Ascending aorta (tissue), 2 donors: Measurements from ENCODE around the gene GDPD5. TPM values are rescaled to one million over a fixed set of nuclear protein-coding genes. Genes with fewer than 3 reads are reported as not detected.

Experiments used
- DNase-seq, 2 donors: peaks; one replicate each; pipeline ENCODE4 v3.0.0-alpha.2; 2019; ENCODE audit warnings: low spot score in 2 of 2
- H3K27ac ChIP-seq, 2 donors: fragments of 200-600 bp; sonication (generic); one replicate each; pipeline ENCODE4 v1.5.1; 2016 to 2017; ENCODE audit warnings: mild to moderate bottlenecking in 1 of 2
- H3K27me3 ChIP-seq: fragments of 200-600 bp; sonication (generic); one replicate; pipeline ENCODE4 v1.5.1; 2017
- H3K36me3 ChIP-seq, 2 donors: fragments of 200-600 bp; sonication (generic); one replicate each; pipeline ENCODE4 v1.5.1; 2016
- H3K4me1 ChIP-seq, 2 donors: fragments of 200-600 bp; sonication (generic); one replicate each; pipeline ENCODE4 v1.5.1; 2016 to 2017; ENCODE audit warnings: mild to moderate bottlenecking in 1 of 2
- H3K4me3 ChIP-seq, 2 donors: fragments of 200-600 bp; sonication (generic); one replicate each; pipeline ENCODE4 v1.5.1; 2016 to 2017; ENCODE audit warnings: mild to moderate bottlenecking in 1 of 2
- H3K9me3 ChIP-seq, 2 donors: fragments of 200-600 bp; sonication (generic); one replicate each; pipeline ENCODE4 v1.5.1; 2016
- CTCF ChIP-seq, 3 experiments: fragments of 200-600 bp in 2 of 3; fragments of 450-650 bp in 1 of 3; sonication (generic) in 2 of 3; IDR thresholded peaks; one replicate each; pipeline ENCODE4 v1.5.1; 2016 to 2019; ENCODE audit warnings: antibody characterized with exemption in 3 of 3, mild to moderate bottlenecking in 1 of 3, moderate library complexity in 1 of 3
- intact Hi-C: fragments of 100-400 bp; cut with DNase I; formaldehyde crosslinking; loops from one replicate; pipeline ENCODE4 v1.15.1; 2023
- total RNA-seq: library from RNA; depleted of rRNA; stranded (reverse); fragments of >200 nt; gene quantifications from one replicate; pipeline ENCODE4 v1.1.0, GENCODE V29; 2016

The GDPD5 gene
- total RNA-seq, 1 donor from 2014 or later = 64.6 TPM

GRCh38 chr11:75468534-75469340 lies 57.0 kb downstream of the GDPD5 start:
- Histone ChIP-seq H3K36me3 (no peaks in the 10 kb centered on the region), H3K4me1 (no peaks in the 10 kb centered on the region), H3K27me3 (no peaks in the 10 kb centered on the region), H3K4me3 (no peak overlapping the region), H3K27ac (no peak overlapping the region), H3K9me3 (no peaks in the 10 kb centered on the region)
- no peak for TF ChIP-seq CTCF (IDR thresholded peaks at IDR 0.05)
- intact Hi-C loops = loop anchor here (10.0 kb wide), 1 partner anchor 194 kb away; no protein-coding TSS in a partner anchor
- DNase-seq = no peak

- Histone ChIP-seq H3K9me3 (no peaks in the 10 kb centered on the region), H3K27ac (no peak overlapping the region), H3K4me3 (no peak overlapping the region), H3K36me3 (no peaks in the 10 kb centered on the region), H3K4me1 (no peaks in the 10 kb centered on the region), H3K27me3 (no peaks in the 10 kb centered on the region)
- TF ChIP-seq CTCF (IDR thresholded peaks at IDR 0.05) = no peak
- DNase-seq = no peak
- intact Hi-C loops = loop anchor here (10.0 kb wide), 1 partner anchor 193 kb away; no protein-coding TSS in a partner anchor
Observed at GRCh38 chr11:75467881-75468280, 57.9 kb downstream of the GDPD5 start.

GRCh38 chr11:75467311-75467710 lies 58.4 kb downstream of the GDPD5 start:
- intact Hi-C loops = loop anchor here (10.0 kb wide), 1 partner anchor 193 kb away; no protein-coding TSS in a partner anchor
- Histone ChIP-seq H3K4me1 (no peaks in the 10 kb centered on the region), H3K27ac (no peak overlapping the region), H3K27me3 (no peaks in the 10 kb centered on the region), H3K36me3 (no peaks in the 10 kb centered on the region), H3K4me3 (no peak overlapping the region), H3K9me3 (no peaks in the 10 kb centered on the region)
- no peak for TF ChIP-seq CTCF (IDR thresholded peaks at IDR 0.05)
- DNase-seq = no peak

GRCh38 chr11:75465701-75466531 lies 59.8 kb downstream of the GDPD5 start:
- no peaks in the 10 kb centered on the region for H3K36me3 ChIP-seq
- H3K9me3 ChIP-seq = no peaks in the 10 kb centered on the region
- intact Hi-C loops = loop anchor here (10.0 kb wide), 1 partner anchor 191 kb away; no protein-coding TSS in a partner anchor
- TF ChIP-seq CTCF (IDR thresholded peaks at IDR 0.05) = no peak
- H3K4me1 ChIP-seq = no peaks in the 10 kb centered on the region
- DNase-seq = no peak
- no peak overlapping the region for H3K4me3 ChIP-seq
- no peaks in the 10 kb centered on the region for H3K27me3 ChIP-seq
- H3K27ac ChIP-seq = no peak overlapping the region

- Histone ChIP-seq H3K9me3 (no peaks in the 10 kb centered on the region), H3K27ac (no peak overlapping the region), H3K36me3 (no peaks in the 10 kb centered on the region), H3K4me1 (no peaks in the 10 kb centered on the region), H3K27me3 (no peaks in the 10 kb centered on the region), H3K4me3 (no peak overlapping the region)
- DNase-seq = no peak
- intact Hi-C loops = loop anchor here (10.0 kb wide), 1 partner anchor 188 kb away; no protein-coding TSS in a partner anchor
- TF ChIP-seq CTCF (IDR thresholded peaks at IDR 0.05) = no peak
Observed at GRCh38 chr11:75463106-75463774, 62.5 kb downstream of the GDPD5 start.
